Loucy (cell line): ENCODE measurements around the gene MYH7.

Experiments used
- H2AFZ ChIP-seq: fragments of 200-600 bp; sonication (generic); 2 replicates; pipeline ENCODE4 v1.6.0; 2016; ENCODE audit warnings: antibody characterized with exemption, mild to moderate bottlenecking, low read length, moderate library complexity
- H3F3A ChIP-seq: fragments of 200-600 bp; 2 replicates; pipeline ENCODE4 v1.6.0; 2016; ENCODE audit warnings: antibody characterized with exemption, low read depth, mild to moderate bottlenecking
- H3K27me3 ChIP-seq: fragments of 200-600 bp; sonication (generic); 2 replicates; pipeline ENCODE4 v1.6.1; 2014; ENCODE audit warnings: low read length, mild to moderate bottlenecking; ENCODE audit not compliant: insufficient read depth, poor library complexity, severe bottlenecking
- H3K36me3 ChIP-seq: fragments of 200-600 bp; sonication (generic); 2 replicates; pipeline ENCODE4 v1.6.1; 2016; ENCODE audit warnings: low read length; ENCODE audit not compliant: insufficient read depth
- H3K4me1 ChIP-seq: fragments of 200-600 bp; sonication (generic); 2 replicates; pipeline ENCODE4 v1.5.1; 2014; ENCODE audit warnings: low read length, mild to moderate bottlenecking; ENCODE audit not compliant: insufficient read depth, poor library complexity, severe bottlenecking
- H3K4me2 ChIP-seq: fragments of 200-600 bp; sonication (generic); 2 replicates; pipeline ENCODE4 v1.6.0; 2014; ENCODE audit warnings: antibody characterized with exemption, low read length, low read depth, mild to moderate bottlenecking; ENCODE audit not compliant: poor library complexity, severe bottlenecking
- H3K4me3 ChIP-seq: fragments of 200-600 bp; sonication (generic); 2 replicates; pipeline ENCODE4 v1.5.1; 2014; ENCODE audit warnings: low read length, mild to moderate bottlenecking, mixed read lengths; ENCODE audit not compliant: poor library complexity, severe bottlenecking
- H3K79me2 ChIP-seq: fragments of 200-600 bp; sonication (generic); 2 replicates; pipeline ENCODE4 v1.6.1; 2014; ENCODE audit warnings: low read length; ENCODE audit not compliant: insufficient read depth
- H3K9ac ChIP-seq: fragments of 200-600 bp; sonication (generic); 2 replicates; pipeline ENCODE4 v1.6.0; 2014; ENCODE audit warnings: mild to moderate bottlenecking, low read depth, low read length, moderate library complexity; ENCODE audit not compliant: poor library complexity, severe bottlenecking
- H3K9me2 ChIP-seq: fragments of 200-600 bp; sonication (generic); replicated peaks from 2 replicates; pipeline ENCODE4 v1.6.1; 2016; ENCODE audit warnings: low read depth, low read length, mixed read lengths
- H3K9me3 ChIP-seq: fragments of 200-600 bp; sonication (generic); 2 replicates; pipeline ENCODE4 v1.6.1; 2014; ENCODE audit warnings: mild to moderate bottlenecking, antibody characterized with exemption, low read length, low read depth; ENCODE audit not compliant: insufficient read depth
- H4K20me1 ChIP-seq: fragments of 200-600 bp; sonication (generic); 2 replicates; pipeline ENCODE4 v1.6.0; 2014; ENCODE audit warnings: antibody characterized with exemption, low read length, mild to moderate bottlenecking; ENCODE audit not compliant: insufficient read depth, poor library complexity, severe bottlenecking
- EZH2phosphoT487 ChIP-seq: fragments of 200-600 bp; IDR thresholded peaks from 2 replicates; pipeline ENCODE4 v1.6.1; 2018; ENCODE audit warnings: antibody characterized with exemption, mild to moderate bottlenecking, moderate library complexity, borderline replicate concordance
- TF ChIP-seq, protein P1 (sequence below): fragments of 200-600 bp; sonication (generic); conservative IDR thresholded peaks from 2 replicates; pipeline ENCODE4 v1.5.1; 2014; ENCODE audit warnings: mild to moderate bottlenecking, antibody characterized with exemption, low read length

Gene MYH7

DNA sequence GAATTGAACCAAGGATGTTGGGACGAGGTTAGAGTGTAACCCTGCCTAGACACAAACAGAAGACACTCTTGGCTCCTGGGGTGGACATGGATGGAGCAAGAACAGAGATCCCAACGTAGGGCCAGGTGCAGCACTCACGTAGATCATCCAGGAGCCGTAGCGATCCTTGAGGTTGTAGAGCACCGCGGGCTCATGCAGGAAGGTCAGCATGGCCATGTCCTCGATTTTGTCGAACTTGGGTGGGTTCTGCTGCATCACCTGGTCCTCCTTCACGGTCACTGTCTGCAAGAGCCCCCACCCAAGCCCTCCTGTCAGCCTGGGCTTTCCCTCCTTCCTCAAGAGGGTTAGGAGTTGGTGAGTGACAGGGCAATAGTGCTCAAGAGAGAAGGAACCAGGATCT, 2.5 kb downstream of the MYH7 start:
- no peaks in the 10 kb centered on the region for H3K4me1 ChIP-seq
- no peaks in the 10 kb centered on the region for H3K36me3 ChIP-seq
- TF ChIP-seq EZH2phosphoT487 = no peak

DNA sequence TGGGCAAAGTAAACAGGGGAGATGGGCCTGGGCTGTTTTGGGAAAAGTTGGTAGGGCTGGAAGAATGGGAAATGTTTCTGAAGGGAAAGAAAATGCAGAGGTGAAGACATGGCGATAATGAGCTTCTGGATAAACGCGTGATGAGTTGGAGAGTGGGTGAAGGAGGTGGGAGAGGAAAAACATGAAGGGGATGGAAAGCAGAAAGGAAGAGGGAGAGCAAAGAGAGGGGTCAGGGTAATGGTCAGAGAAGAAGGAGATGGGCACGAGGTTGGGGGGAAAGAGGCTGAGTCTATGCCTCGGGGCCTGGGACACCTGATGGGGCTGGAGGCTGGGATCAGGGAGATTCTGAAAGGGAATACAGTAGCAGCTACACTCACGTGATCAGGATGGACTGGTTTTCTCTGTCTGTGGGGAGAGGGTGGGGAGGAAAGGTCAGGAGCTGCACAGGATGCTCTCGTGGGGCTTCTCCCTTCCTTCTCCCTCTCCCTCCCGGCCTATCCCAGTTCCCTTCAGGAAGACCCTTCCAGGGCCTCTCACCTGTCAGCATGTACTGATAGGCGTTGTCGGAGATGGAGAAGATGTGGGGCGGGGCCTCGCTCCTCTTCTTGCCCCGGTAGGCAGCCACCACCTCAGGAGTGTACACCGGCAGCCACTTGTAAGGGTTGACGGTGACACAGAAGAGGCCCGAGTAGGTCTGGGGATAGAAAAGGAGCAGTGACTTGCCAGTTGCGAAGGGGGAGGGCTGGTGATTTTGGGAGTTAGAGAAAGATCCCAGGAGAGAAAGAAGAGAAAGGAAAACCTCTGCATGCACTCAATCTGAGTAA, 3.1 kb downstream of the MYH7 start:
- H3K9me3 ChIP-seq = no peaks in the 10 kb centered on the region
- no peak overlapping the region for H3K4me2 ChIP-seq
- H3K79me2 ChIP-seq = no peaks in the 10 kb centered on the region
- H3K9ac ChIP-seq = no peak overlapping the region
- H3K36me3 ChIP-seq = no peaks in the 10 kb centered on the region
- H3K4me3 ChIP-seq = no peak overlapping the region
- no peaks in the 10 kb centered on the region for H3K4me1 ChIP-seq
- TF ChIP-seq EZH2phosphoT487 = no peak
- TF ChIP-seq, protein P1, sequence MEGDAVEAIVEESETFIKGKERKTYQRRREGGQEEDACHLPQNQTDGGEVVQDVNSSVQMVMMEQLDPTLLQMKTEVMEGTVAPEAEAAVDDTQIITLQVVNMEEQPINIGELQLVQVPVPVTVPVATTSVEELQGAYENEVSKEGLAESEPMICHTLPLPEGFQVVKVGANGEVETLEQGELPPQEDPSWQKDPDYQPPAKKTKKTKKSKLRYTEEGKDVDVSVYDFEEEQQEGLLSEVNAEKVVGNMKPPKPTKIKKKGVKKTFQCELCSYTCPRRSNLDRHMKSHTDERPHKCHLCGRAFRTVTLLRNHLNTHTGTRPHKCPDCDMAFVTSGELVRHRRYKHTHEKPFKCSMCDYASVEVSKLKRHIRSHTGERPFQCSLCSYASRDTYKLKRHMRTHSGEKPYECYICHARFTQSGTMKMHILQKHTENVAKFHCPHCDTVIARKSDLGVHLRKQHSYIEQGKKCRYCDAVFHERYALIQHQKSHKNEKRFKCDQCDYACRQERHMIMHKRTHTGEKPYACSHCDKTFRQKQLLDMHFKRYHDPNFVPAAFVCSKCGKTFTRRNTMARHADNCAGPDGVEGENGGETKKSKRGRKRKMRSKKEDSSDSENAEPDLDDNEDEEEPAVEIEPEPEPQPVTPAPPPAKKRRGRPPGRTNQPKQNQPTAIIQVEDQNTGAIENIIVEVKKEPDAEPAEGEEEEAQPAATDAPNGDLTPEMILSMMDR = no peak
- H2AFZ ChIP-seq = no peak overlapping the region
- H3K27me3 ChIP-seq = no peaks in the 10 kb centered on the region
- H3F3A ChIP-seq = no peaks in the 10 kb centered on the region
- no peaks in the 10 kb centered on the region for H4K20me1 ChIP-seq
- H3K9me2 ChIP-seq = no peaks in the 10 kb centered on the region

More for the DNA sequence above, 2.5 kb downstream of the MYH7 start:
- no peak overlapping the region for H3K4me3 ChIP-seq
- no peaks in the 10 kb centered on the region for H3K27me3 ChIP-seq
- no peaks in the 10 kb centered on the region for H3K9me2 ChIP-seq
- no peak overlapping the region for H3K9ac ChIP-seq
- H3K79me2 ChIP-seq = no peaks in the 10 kb centered on the region
- H2AFZ ChIP-seq = no peak overlapping the region
- H3K9me3 ChIP-seq = no peaks in the 10 kb centered on the region
- no peak overlapping the region for H3K4me2 ChIP-seq
- H4K20me1 ChIP-seq = no peaks in the 10 kb centered on the region
- no peaks in the 10 kb centered on the region for H3F3A ChIP-seq

DNA sequence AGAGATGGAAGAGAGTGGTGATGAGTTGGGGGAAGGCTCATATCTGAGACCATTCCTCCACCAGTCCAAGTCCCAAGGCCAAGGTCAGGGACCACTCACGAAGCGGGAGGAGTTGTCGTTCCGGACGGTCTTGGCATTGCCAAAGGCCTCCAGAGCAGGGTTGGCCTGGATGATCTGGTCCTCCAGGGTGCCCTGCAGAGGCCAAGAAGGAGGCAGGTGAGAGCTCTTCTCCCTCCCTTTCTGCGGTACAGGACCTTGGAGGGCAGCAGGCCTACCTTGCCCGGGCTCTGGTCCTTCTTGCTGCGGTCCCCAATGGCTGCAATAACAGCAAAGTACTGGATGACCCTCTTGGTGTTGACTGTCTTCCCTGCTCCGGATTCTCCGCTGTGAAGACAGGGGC, 4.0 kb downstream of the MYH7 start:
- Histone ChIP-seq H3K4me2 (no peak overlapping the region), H3K4me1 (no peaks in the 10 kb centered on the region), H4K20me1 (no peaks in the 10 kb centered on the region), H3K4me3 (no peak overlapping the region), H3K36me3 (no peaks in the 10 kb centered on the region), H3K79me2 (no peaks in the 10 kb centered on the region), H3F3A (no peaks in the 10 kb centered on the region), H3K9me3 (no peaks in the 10 kb centered on the region), H3K9ac (no peak overlapping the region), H3K27me3 (no peaks in the 10 kb centered on the region), H3K9me2 (no peaks in the 10 kb centered on the region), H2AFZ (no peak overlapping the region)
- TF ChIP-seq EZH2phosphoT487 = no peak

DNA sequence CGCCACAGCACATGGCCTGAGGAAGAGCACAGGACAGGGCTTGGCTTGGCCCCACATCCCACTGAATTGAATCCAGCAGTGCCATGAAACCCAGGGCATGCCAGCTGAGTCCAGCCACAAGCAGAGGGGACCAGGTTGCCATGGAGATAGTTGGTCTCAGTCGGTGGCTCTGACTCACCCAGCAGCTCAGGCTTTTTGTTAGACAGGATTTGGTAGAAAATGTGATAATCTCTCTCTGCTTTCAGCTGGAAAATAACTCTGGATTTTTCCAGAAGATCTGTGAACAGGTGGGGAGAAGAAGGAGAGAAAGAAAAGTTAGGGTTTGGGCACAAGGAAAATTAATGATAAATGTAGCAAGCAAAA, 4.8 kb downstream of the MYH7 start:
- H3K4me3 ChIP-seq = no peak overlapping the region
- H3K9me2 ChIP-seq = no peaks in the 10 kb centered on the region
- H3K4me2 ChIP-seq = no peak overlapping the region
- H3K79me2 ChIP-seq = no peaks in the 10 kb centered on the region
- H3K9ac ChIP-seq = no peak overlapping the region
- H4K20me1 ChIP-seq = no peaks in the 10 kb centered on the region
- no peaks in the 10 kb centered on the region for H3K27me3 ChIP-seq
- no peaks in the 10 kb centered on the region for H3K9me3 ChIP-seq
- H3K36me3 ChIP-seq = no peaks in the 10 kb centered on the region
- no peak for TF ChIP-seq EZH2phosphoT487
- TF ChIP-seq, protein P1 = no peak
- no peak overlapping the region for H2AFZ ChIP-seq
- H3K4me1 ChIP-seq = no peaks in the 10 kb centered on the region
- H3F3A ChIP-seq = no peaks in the 10 kb centered on the region
